ENCODE results near the gene LRP1B.

Gene LRP1B

GRCh38 chr2:141806090-141806489 is 324.7 kb downstream of the LRP1B start:
- no peak for DNase-seq (ENCODE audit: extremely low spot score)
- no peak for TF ChIP-seq CTCF (IDR thresholded peaks at IDR 0.05; ENCODE audit: control extremely low read depth, extremely low read depth, low read depth, missing control alignments)
- CTCF ChIA-PET: no interaction called here
- POLR2A ChIA-PET: no interaction called here

- ChIA-PET CTCF (no interaction called here), POLR2A (no interaction called here)
- DNase-seq (ENCODE audit: extremely low spot score): no peak
- no peak for TF ChIP-seq CTCF (IDR thresholded peaks at IDR 0.05; ENCODE audit: control extremely low read depth, extremely low read depth, low read depth, missing control alignments)
Measured at GRCh38 chr2:141805302-141805701, 325.5 kb downstream of the LRP1B start.

- ChIA-PET CTCF (no interaction called here), POLR2A (no interaction called here)
- TF ChIP-seq CTCF (IDR thresholded peaks at IDR 0.05; ENCODE audit: control extremely low read depth, extremely low read depth, low read depth, missing control alignments): no peak
- DNase-seq (ENCODE audit: extremely low spot score): no peak
Measured at GRCh38 chr2:141796449-141796848, 334.4 kb downstream of the LRP1B start.

- DNase-seq (ENCODE audit: extremely low spot score): no peak
- ChIA-PET CTCF (no interaction called here), POLR2A (no interaction called here)
- TF ChIP-seq CTCF (IDR thresholded peaks at IDR 0.05; ENCODE audit: control extremely low read depth, extremely low read depth, low read depth, missing control alignments): no peak
Measured at GRCh38 chr2:141791521-141791920, 339.3 kb downstream of the LRP1B start.

- TF ChIP-seq CTCF (IDR thresholded peaks at IDR 0.05; ENCODE audit: control extremely low read depth, extremely low read depth, low read depth, missing control alignments): no peak
- ChIA-PET CTCF (no interaction called here), POLR2A (no interaction called here)
- no peak for DNase-seq (ENCODE audit: extremely low spot score)
Measured at GRCh38 chr2:141782574-141782973, 348.2 kb downstream of the LRP1B start.

- no peak for DNase-seq (ENCODE audit: extremely low spot score)
- POLR2A ChIA-PET: no interaction called here
- TF ChIP-seq CTCF (IDR thresholded peaks at IDR 0.05; ENCODE audit: control extremely low read depth, extremely low read depth, low read depth, missing control alignments): no peak
- CTCF ChIA-PET: no interaction called here
Measured at GRCh38 chr2:141778315-141778835, 352.4 kb downstream of the LRP1B start.

- TF ChIP-seq CTCF (IDR thresholded peaks at IDR 0.05; ENCODE audit: control extremely low read depth, extremely low read depth, low read depth, missing control alignments): no peak
- ChIA-PET CTCF (no interaction called here), POLR2A (no interaction called here)
- DNase-seq (ENCODE audit: extremely low spot score): no peak
Measured at GRCh38 chr2:141770530-141770929, 360.3 kb downstream of the LRP1B start.

Data from GM10248 (cell line).